Measurements from ENCODE around the gene ABI3BP. TPM values are rescaled to one million over a fixed set of nuclear protein-coding genes. Genes with fewer than 3 reads are reported as not detected.
A peak's percentile ranks its signal among the peaks of the same experiment; 100 is the strongest.

The ABI3BP gene
- total and polyA plus RNA-seq, 10 of the 15 experiments (the other 5 are each of a cell fraction or from before 2014, with no cell fraction given) = 0.03 to 0.42 (median 0.11) TPM; not detected in 4

DNA sequence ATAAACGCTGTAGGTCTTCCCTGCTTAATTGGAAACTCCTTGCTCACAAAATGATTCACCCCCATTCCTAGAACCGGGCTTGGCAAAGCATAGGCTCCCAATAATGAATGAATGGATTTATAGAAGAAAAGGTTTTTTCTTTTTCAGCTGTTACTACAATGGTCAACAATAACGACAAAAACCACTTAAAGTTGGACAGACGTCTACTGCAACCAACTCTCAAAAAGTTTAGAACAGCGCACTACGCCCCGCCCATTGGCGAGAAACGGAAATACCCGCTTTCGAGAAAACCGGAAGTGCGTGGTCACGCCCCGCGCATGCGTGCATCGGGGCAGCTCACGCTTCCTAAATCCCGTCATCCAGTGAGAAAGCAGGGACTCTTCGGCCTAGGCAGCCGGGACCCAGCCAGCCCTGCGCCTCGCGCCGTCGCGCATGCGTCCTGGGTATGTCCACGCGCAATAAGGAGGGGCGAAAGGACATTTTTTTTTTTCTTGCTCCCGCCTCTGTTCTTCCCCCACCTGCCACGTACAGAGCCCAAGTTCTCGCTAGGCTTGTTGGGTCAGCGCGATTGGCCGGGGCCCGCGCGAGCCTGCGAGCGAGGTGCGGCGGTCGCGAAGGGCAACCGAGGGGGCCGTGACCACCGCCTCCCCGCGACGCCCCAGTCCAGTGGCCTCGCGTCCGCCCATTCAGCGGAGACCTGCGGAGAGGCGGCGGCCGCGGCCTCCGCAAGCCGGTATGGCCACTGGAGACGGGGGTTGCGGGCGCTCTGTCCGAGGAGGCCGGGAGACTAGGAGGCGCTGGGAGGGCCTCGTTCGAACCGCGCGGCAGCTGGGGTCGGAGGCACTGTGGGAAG, 284.0 kb downstream of the ABI3BP start, which contains the start of gene TFG:
TFG (plus strand) TSS at position 506 of the 853 bp plus-strand sequence. CDS start 4,192 bp downstream, outside the sequence.
- RAD21 ChIA-PET (ENCODE audit: unreplicated experiment) = interaction anchor here (0.8 to 1.9 kb wide), 5 partner anchors 56 to 246 kb away, joined by 3 to 6 read pairs (median 4); no protein-coding TSS in a partner anchor
- H3K9ac ChIP-seq (ENCODE audit: control insufficient read depth, insufficient read depth, low read length) = peak within 1 kb of the TSS; percentile 91
- H3K4me2 ChIP-seq (ENCODE audit: control insufficient read depth, insufficient read depth) = peak within 1 kb of the TSS; percentile 71
- ATAC-seq (peak; percentile 92), DNase-seq (ENCODE audit: low read depth, low spot score) (peak; percentile 98), FAIRE-seq (peak; percentile 98)
- in situ Hi-C loops (cut with MboI) (no loop called here), intact Hi-C loops (cut with micrococcal nuclease; ENCODE audit: unreplicated experiment) (no loop called here)
- H3K4me3 ChIP-seq = peak within 1 kb of the TSS; percentile 78
- no peaks in the 10 kb centered on the region for H3K27me3 ChIP-seq (replicated peaks in 1 of 2; ENCODE audit: control insufficient read depth in 2 of 2, insufficient read depth in 2 of 2, low read length in 1 of 2)
- CTCF ChIA-PET = interaction anchor here (0.9 to 3.7 kb wide), 7 partner anchors 11 to 246 kb away, joined by 3 to 12 read pairs (median 6); no protein-coding TSS in a partner anchor
- peak within 1 kb of the TSS; percentile 91 for H3K27ac ChIP-seq (ENCODE audit: control insufficient read depth, insufficient read depth)
- no peaks in the 10 kb centered on the region; the same call in 1 of the 3 replicates for H3K9me3 ChIP-seq (replicated peaks; ENCODE audit: control insufficient read depth, insufficient read depth, low read length)
- H3K36me3 ChIP-seq (ENCODE audit: control insufficient read depth in 2 of 2, insufficient read depth in 2 of 2, low read length in 1 of 2) = peaks cover 0 to 3% of the 10 kb centered on the region in 2 experiments; a peak in 1 of 4 replicates
- no TSS peak for BruUV-seq (replicated peaks)
- POLR2A ChIA-PET = interaction anchor here (0.6 to 2.1 kb wide), 7 partner anchors 11 to 97 kb away, joined by 3 to 6 read pairs (median 3); no protein-coding TSS in a partner anchor
- under 1% methylated on average over 69 of the region's 76 CpGs for WGBS (ENCODE audit: insufficient coverage, insufficient replicate concordance, low lambda C conversion rate, missing lambda C conversion rate)
- peaks cover 9% of the 10 kb centered on the region for H3K4me1 ChIP-seq (ENCODE audit: control insufficient read depth, insufficient read depth, low read length)
- peak within 1 kb of the TSS; percentile 84 for H2AFZ ChIP-seq (ENCODE audit: control insufficient read depth, low read depth, low read length)
- H4K20me1 ChIP-seq (ENCODE audit: control insufficient read depth, insufficient read depth) = no peaks in the 10 kb centered on the region
- SMC1A ChIA-PET (ENCODE audit: uncharacterized antibody, unreplicated experiment) = interaction anchor here (0.7 to 3.3 kb wide), 10 partner anchors 14 to 105 kb away, joined by 3 to 21 read pairs (median 4); no protein-coding TSS in a partner anchor
- peaks cover 47% of the 10 kb centered on the region for H3K79me2 ChIP-seq (ENCODE audit: control insufficient read depth, insufficient read depth, low read length)
- TF ChIP-seq RFX5 (IDR thresholded peaks at IDR 0.05; ENCODE audit: low read depth, low read length) (no peak), CREM (IDR thresholded peaks at IDR 0.05; ENCODE audit: low read depth) (peak; percentile 67), SP1 (IDR thresholded peaks at IDR 0.05; ENCODE audit: low read depth, low read length) (peak; percentile 67), YY1 (IDR thresholded peaks at IDR 0.05; ENCODE audit: low read depth, low read length) (no peak; the same call in 1 of the 2 replicates), CHD2 (IDR thresholded peaks at IDR 0.05; ENCODE audit: borderline replicate concordance, low read depth, low read length) (peak; percentile 82), TBL1XR1 (IDR thresholded peaks at IDR 0.05; ENCODE audit: low read depth, low read length) (no peak), FOXK2 (IDR thresholded peaks at IDR 0.05) (no peak), MTA2 (IDR thresholded peaks at IDR 0.05; ENCODE audit: low read depth) (no peak), CBFB (IDR thresholded peaks at IDR 0.05; ENCODE audit: low read depth) (no peak), DPF2 (IDR thresholded peaks at IDR 0.05) (no peak), MEF2B (IDR thresholded peaks at IDR 0.05; ENCODE audit: partially characterized antibody, poor library complexity, severe bottlenecking) (no peak), CHD4 (IDR thresholded peaks at IDR 0.05) (no peak), STAT3 (IDR thresholded peaks at IDR 0.05; ENCODE audit: low read depth, low read length) (no peak; the same call in 1 of the 2 replicates), ZNF622 (IDR thresholded peaks at IDR 0.05) (no peak), BRCA1 (IDR thresholded peaks at IDR 0.05; ENCODE audit: low read depth, low read length) (no peak), ASH2L (IDR thresholded peaks at IDR 0.05; ENCODE audit: borderline replicate concordance, low read depth) (no peak), FOS (IDR thresholded peaks at IDR 0.05; ENCODE audit: borderline replicate concordance, extremely low read depth, insufficient read length) (no peak), SRF (IDR thresholded peaks at IDR 0.05; ENCODE audit: low read depth in 2 of 2, low read length in 2 of 2) (peak in 1 of 2 experiments; percentile 85; a peak in 3 of 4 replicates), SIX5 (IDR thresholded peaks at IDR 0.05; ENCODE audit: low read depth, low read length, severe bottlenecking) (no peak)
- TF ChIP-seq, protein P1, sequence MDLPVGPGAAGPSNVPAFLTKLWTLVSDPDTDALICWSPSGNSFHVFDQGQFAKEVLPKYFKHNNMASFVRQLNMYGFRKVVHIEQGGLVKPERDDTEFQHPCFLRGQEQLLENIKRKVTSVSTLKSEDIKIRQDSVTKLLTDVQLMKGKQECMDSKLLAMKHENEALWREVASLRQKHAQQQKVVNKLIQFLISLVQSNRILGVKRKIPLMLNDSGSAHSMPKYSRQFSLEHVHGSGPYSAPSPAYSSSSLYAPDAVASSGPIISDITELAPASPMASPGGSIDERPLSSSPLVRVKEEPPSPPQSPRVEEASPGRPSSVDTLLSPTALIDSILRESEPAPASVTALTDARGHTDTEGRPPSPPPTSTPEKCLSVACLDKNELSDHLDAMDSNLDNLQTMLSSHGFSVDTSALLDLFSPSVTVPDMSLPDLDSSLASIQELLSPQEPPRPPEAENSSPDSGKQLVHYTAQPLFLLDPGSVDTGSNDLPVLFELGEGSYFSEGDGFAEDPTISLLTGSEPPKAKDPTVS (IDR thresholded peaks at IDR 0.05; ENCODE audit: low read depth, low read length) = no peak
- TF ChIP-seq, protein P2, sequence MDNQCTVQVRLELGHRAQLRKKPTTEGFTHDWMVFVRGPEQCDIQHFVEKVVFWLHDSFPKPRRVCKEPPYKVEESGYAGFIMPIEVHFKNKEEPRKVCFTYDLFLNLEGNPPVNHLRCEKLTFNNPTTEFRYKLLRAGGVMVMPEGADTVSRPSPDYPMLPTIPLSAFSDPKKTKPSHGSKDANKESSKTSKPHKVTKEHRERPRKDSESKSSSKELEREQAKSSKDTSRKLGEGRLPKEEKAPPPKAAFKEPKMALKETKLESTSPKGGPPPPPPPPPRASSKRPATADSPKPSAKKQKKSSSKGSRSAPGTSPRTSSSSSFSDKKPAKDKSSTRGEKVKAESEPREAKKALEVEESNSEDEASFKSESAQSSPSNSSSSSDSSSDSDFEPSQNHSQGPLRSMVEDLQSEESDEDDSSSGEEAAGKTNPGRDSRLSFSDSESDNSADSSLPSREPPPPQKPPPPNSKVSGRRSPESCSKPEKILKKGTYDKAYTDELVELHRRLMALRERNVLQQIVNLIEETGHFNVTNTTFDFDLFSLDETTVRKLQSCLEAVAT (IDR thresholded peaks at IDR 0.05) = peak; percentile 40
- TF ChIP-seq, protein P3, sequence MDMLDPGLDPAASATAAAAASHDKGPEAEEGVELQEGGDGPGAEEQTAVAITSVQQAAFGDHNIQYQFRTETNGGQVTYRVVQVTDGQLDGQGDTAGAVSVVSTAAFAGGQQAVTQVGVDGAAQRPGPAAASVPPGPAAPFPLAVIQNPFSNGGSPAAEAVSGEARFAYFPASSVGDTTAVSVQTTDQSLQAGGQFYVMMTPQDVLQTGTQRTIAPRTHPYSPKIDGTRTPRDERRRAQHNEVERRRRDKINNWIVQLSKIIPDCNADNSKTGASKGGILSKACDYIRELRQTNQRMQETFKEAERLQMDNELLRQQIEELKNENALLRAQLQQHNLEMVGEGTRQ (IDR thresholded peaks at IDR 0.05; ENCODE audit: borderline replicate concordance, low read depth, low read length) = no peak; the same call in 1 of the 2 replicates
